ENCODE measurements around the gene ZNF43. TPM values are rescaled to one million over a fixed set of nuclear protein-coding genes. Genes with fewer than 3 reads are reported as not detected.

Gene ZNF43
- polyA plus RNA-seq, 3 donors, result 33.3 to 45.1 (median 40.3) TPM

Other genes starting within 250 kb of the ZNF43 start
- gene ZNF100, start 68.6 kb downstream of the ZNF43 start, polyA plus RNA-seq (ENCODE audit: insufficient read length in 3 of 3), result 10 to 100 TPM; 13.4 to 17.3 (median 17.0) TPM
- 1 to 10 TPM; 1.6 to 9.8 (median 1.8) TPM for gene ZNF208, start 174.8 kb upstream of the ZNF43 start, polyA plus RNA-seq (ENCODE audit: insufficient read length in 3 of 3)
- 1 to 10 TPM; 3.1 to 5.6 (median 4.0) TPM for gene ZNF257, start 216.3 kb upstream of the ZNF43 start, polyA plus RNA-seq (ENCODE audit: insufficient read length in 3 of 3)

Measured in renal cortex interstitium (tissue), 3 donors.